Chondrocyte (in vitro differentiated cells): ENCODE measurements around the gene ASTN2. TPM values are rescaled to one million over a fixed set of nuclear protein-coding genes. Genes with fewer than 3 reads are reported as not detected.

Experiments used
- DNase-seq: peaks from one replicate; pipeline ENCODE4 v3.0.0; 2021; ENCODE audit warnings: mixed read lengths, low spot score
- H3K27ac Mint-ChIP-seq: one replicate; pipeline ENCODE4 v1.8.0; 2021; ENCODE audit warnings: mild to moderate bottlenecking, moderate library complexity, mixed read lengths; ENCODE audit not compliant: unreplicated experiment
- H3K27me3 Mint-ChIP-seq: 2 replicates; pipeline ENCODE4 v1.8.0; 2021; ENCODE audit warnings: low read depth, mixed read lengths
- H3K36me3 Mint-ChIP-seq: 2 replicates; pipeline ENCODE4 v1.8.0; 2021; ENCODE audit warnings: low read depth, mixed read lengths
- H3K4me1 Mint-ChIP-seq: 2 replicates; pipeline ENCODE4 v1.8.0; 2021; ENCODE audit warnings: low read depth, mild to moderate bottlenecking, mixed read lengths
- H3K4me3 Mint-ChIP-seq: one replicate; pipeline ENCODE4 v1.8.0; 2021; ENCODE audit warnings: mild to moderate bottlenecking, moderate library complexity, mixed read lengths; ENCODE audit not compliant: unreplicated experiment
- H3K9me3 Mint-ChIP-seq: 2 replicates; pipeline ENCODE4 v1.8.0; 2021; ENCODE audit warnings: low read depth, mixed read lengths
- CTCF ChIP-seq: fragments of 200-600 bp; sonication (generic); IDR thresholded peaks from 2 replicates; pipeline ENCODE4 v1.5.0; 2021; ENCODE audit warnings: antibody characterized with exemption, mild to moderate bottlenecking, moderate library complexity
- total RNA-seq: library from RNA; stranded (reverse); gene quantifications from 3 replicates; pipeline ENCODE4 v1.2.1, GENCODE V29; 2021

The ASTN2 gene
- total RNA-seq, 1 donor from 2014 or later: 3.6 TPM

GRCh38 chr9:116417464-116417863, 997.4 kb downstream of the ASTN2 start:
- no peak for DNase-seq
- H3K4me3 Mint-ChIP-seq: no peak overlapping the region
- peaks cover 9% of the 10 kb centered on the region for H3K4me1 Mint-ChIP-seq
- no peaks in the 10 kb centered on the region for H3K9me3 Mint-ChIP-seq
- H3K27ac Mint-ChIP-seq: no peak overlapping the region
- H3K36me3 Mint-ChIP-seq: no peaks in the 10 kb centered on the region
- no peaks in the 10 kb centered on the region for H3K27me3 Mint-ChIP-seq
- TF ChIP-seq CTCF: no peak

- no peaks in the 10 kb centered on the region for H3K36me3 Mint-ChIP-seq
- no peak overlapping the region for H3K27ac Mint-ChIP-seq
- H3K4me1 Mint-ChIP-seq: peaks cover 9% of the 10 kb centered on the region
- no peak for DNase-seq
- H3K27me3 Mint-ChIP-seq: no peaks in the 10 kb centered on the region
- H3K9me3 Mint-ChIP-seq: no peaks in the 10 kb centered on the region
- no peak for TF ChIP-seq CTCF
- H3K4me3 Mint-ChIP-seq: no peak overlapping the region
Observed at GRCh38 chr9:116416421-116416820, 998.4 kb downstream of the ASTN2 start.

GRCh38 chr9:116414374-116414773, 1000.5 kb downstream of the ASTN2 start:
- H3K9me3 Mint-ChIP-seq: no peaks in the 10 kb centered on the region
- no peak for DNase-seq
- H3K4me3 Mint-ChIP-seq: no peak overlapping the region
- H3K27ac Mint-ChIP-seq: no peak overlapping the region
- H3K36me3 Mint-ChIP-seq: no peaks in the 10 kb centered on the region
- H3K4me1 Mint-ChIP-seq: peaks cover 9% of the 10 kb centered on the region
- no peaks in the 10 kb centered on the region for H3K27me3 Mint-ChIP-seq
- TF ChIP-seq CTCF: no peak

GRCh38 chr9:116411506-116411905, 1003.4 kb downstream of the ASTN2 start:
- no peak for DNase-seq
- Mint-ChIP-seq H3K9me3 (no peaks in the 10 kb centered on the region), H3K36me3 (no peaks in the 10 kb centered on the region), H3K27me3 (no peaks in the 10 kb centered on the region), H3K27ac (no peak overlapping the region), H3K4me3 (no peak overlapping the region), H3K4me1 (peaks cover 5% of the 10 kb centered on the region)
- TF ChIP-seq CTCF: no peak

- no peak for DNase-seq
- H3K4me3 Mint-ChIP-seq: no peak overlapping the region
- H3K27me3 Mint-ChIP-seq: no peaks in the 10 kb centered on the region
- TF ChIP-seq CTCF: no peak
- H3K36me3 Mint-ChIP-seq: no peaks in the 10 kb centered on the region
- peaks cover 7% of the 10 kb centered on the region for H3K4me1 Mint-ChIP-seq
- no peaks in the 10 kb centered on the region for H3K9me3 Mint-ChIP-seq
- H3K27ac Mint-ChIP-seq: no peak overlapping the region
Observed at GRCh38 chr9:116409638-116410037, 1005.2 kb downstream of the ASTN2 start.
